PC-3 (cell line): ENCODE results near the gene RND2.

Experiments
- EZH2 ChIP-seq: fragments of 300-600 bp; sonication (generic); IDR thresholded peaks from one replicate; pipeline ENCODE4 v1.6.1; 2017; ENCODE audit warnings: antibody characterized with exemption, mild to moderate bottlenecking, low read length; ENCODE audit not compliant: unreplicated experiment
- EZH2phosphoT487 ChIP-seq: fragments of 300-600 bp; sonication (generic); IDR thresholded peaks from 2 replicates; pipeline ENCODE4 v1.6.1; 2018; ENCODE audit warnings: mild to moderate bottlenecking, antibody characterized with exemption, low read length, borderline replicate concordance
- TF ChIP-seq, protein P1 (sequence below): fragments of 300-600 bp; sonication (generic); conservative IDR thresholded peaks from 2 replicates; pipeline ENCODE4 v1.5.1; 2017; ENCODE audit warnings: antibody characterized with exemption, low read depth, mild to moderate bottlenecking, low read length

DNA sequence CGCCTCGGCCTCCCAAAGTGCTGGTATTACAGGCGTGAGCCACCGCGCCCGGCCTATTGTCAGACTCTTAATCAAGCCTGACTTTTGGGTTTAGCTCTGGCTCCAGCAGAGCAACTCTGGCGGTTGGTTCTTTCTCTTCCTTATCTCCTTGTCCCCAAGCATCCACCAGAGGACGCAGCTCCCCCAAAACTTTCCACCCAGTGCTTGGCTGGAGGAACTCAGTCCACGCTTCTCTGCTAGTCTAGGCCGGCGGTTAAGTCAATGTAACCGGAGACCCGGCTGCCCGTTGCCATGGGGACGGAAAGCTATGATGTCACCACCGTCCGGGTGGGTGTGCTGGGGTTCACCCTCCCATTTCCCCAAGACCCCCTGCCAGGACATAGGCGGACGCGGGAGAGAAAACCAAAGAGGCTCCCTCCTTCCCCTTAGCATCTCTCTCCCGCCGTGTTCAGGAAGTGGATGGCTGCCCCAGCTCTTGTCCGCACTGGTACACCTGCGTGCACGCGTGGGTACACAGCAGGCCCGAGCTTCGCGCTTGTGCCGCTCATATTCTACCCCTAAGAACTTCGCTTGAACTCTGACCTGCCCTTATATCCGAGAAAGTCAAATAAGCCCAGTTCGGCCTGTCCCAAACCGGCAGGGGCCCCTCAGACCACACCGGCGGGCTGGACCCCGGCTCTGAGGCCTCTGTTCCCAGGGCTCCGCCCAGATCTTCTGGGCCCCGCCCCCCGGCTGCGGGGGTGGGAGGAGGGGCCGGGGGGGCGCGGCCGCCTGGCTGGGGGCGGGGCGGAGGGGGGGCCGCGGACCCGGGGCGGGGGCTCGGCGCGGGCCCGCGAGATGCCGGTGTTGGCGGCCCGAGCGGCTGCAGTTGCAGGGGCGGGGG, at the start of gene RND2:
- TF ChIP-seq, protein P1, sequence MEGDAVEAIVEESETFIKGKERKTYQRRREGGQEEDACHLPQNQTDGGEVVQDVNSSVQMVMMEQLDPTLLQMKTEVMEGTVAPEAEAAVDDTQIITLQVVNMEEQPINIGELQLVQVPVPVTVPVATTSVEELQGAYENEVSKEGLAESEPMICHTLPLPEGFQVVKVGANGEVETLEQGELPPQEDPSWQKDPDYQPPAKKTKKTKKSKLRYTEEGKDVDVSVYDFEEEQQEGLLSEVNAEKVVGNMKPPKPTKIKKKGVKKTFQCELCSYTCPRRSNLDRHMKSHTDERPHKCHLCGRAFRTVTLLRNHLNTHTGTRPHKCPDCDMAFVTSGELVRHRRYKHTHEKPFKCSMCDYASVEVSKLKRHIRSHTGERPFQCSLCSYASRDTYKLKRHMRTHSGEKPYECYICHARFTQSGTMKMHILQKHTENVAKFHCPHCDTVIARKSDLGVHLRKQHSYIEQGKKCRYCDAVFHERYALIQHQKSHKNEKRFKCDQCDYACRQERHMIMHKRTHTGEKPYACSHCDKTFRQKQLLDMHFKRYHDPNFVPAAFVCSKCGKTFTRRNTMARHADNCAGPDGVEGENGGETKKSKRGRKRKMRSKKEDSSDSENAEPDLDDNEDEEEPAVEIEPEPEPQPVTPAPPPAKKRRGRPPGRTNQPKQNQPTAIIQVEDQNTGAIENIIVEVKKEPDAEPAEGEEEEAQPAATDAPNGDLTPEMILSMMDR = peak; percentile 63
- TF ChIP-seq EZH2 (no peak), EZH2phosphoT487 (no peak)
